GM19238 (cell line): ENCODE data around the gene BTBD17.
A peak's percentile ranks its signal among the peaks of the same experiment; 100 is the strongest.

ENCODE experiments used
- DNase-seq: peaks from one replicate; pipeline ENCODE4 v3.0.0; 2011; ENCODE audit warnings: low spot score; ENCODE audit not compliant: insufficient read length

BTBD17 gene

DNA sequence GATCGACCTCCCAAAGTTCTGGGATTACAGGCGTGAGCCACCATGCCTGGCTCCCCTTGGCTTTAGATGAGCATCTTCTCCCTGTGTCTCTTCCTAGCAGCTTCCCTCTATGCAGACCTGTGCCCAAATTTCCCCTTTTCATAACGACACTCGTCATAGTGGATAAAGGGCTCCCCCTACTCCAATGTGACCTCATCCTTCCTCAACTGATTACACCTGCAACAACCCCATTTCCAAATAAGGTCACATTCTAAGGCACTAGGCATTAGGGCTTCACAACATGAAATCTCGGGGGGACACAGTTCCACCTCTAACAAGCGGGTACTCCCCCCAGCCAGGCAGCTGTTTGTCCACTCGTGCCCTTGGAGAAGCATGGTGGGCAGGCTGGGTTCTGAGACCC, 25.4 kb downstream of the BTBD17 start:
- DNase-seq, result no peak

DNA sequence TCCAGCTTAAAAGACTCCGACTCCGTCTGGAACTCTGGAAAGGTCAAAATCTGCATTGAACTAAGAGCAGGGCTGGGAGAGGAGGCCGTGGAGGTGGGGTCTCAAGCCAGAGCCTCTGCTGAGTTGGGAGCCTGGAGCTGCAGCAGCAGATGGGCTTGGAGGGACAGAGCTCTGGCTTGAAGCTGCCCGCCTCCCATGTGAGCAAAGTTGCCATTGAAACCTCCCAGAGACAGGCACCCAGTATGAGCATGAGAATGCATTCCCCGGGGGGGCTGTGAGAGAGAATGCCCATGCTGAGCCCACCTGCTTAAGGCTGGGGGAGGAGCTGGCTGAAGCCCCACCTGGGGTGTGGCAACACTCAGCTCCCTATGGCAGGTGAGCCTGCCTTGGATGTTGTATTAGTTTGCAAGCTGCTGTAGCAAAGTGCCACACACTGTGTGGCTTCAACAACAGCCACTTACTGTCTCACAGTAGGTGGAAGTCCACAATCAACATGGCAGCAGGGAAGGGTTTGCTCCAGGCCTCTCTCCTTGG, 26.1 kb downstream of the BTBD17 start:
- DNase-seq, result no peak

DNA sequence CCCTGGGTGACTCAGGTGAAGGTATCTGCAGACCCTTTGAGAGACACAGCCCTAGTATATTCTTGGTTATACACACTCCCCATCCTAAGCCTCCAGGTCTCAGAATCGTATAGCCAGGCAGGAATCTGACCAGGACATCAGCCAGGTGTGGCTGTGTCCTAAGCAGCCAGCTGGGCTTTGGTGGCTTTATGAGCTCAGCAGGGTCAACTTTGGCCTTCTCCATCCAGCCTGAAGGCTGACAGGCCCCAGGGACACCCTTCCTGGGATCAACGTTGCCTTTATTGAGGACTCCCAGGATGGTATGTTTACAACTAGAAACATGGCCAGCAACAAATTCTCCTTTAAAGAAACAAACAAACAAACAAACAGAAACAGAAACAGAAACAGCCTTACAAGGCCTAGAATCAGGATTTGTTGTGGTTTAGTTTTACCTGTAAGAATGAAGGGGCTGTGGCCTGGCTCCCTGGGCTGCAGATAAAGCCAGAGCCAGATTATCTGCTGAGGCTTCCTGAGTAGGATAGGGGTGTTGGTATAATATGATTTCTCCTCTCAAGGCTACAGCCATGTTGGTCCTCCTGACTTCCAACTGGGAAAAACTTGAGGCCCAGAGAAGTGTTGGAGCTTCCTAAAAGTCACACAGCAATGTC, 27.2 kb downstream of the BTBD17 start:
- no peak for DNase-seq

DNA sequence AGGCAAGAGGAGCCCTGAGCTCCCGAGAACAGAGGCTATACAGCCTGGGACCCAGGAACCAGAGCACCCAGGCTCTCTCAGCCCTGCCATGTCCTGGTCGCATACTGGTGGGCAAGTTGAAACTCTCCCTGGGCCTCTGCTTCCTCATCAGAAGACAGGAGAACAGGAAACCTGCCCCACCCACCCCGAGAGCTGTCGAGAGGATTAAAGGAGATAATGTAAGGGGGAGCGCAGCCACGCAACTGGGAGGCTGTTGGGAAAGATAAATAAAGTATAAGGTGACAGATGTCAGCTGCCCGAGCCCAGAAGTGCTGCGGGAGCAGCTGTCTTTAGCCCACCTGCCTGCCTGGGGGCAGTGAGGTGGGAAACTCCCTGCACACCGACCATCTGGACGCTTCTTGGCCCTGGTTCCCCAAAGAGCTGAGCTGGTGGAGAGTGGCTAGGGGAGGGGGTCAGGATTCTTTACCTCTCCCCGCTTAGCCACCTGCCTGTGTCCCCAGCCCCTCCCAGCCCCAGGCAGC, 28.8 kb downstream of the BTBD17 start:
- DNase-seq, result no peak

DNA sequence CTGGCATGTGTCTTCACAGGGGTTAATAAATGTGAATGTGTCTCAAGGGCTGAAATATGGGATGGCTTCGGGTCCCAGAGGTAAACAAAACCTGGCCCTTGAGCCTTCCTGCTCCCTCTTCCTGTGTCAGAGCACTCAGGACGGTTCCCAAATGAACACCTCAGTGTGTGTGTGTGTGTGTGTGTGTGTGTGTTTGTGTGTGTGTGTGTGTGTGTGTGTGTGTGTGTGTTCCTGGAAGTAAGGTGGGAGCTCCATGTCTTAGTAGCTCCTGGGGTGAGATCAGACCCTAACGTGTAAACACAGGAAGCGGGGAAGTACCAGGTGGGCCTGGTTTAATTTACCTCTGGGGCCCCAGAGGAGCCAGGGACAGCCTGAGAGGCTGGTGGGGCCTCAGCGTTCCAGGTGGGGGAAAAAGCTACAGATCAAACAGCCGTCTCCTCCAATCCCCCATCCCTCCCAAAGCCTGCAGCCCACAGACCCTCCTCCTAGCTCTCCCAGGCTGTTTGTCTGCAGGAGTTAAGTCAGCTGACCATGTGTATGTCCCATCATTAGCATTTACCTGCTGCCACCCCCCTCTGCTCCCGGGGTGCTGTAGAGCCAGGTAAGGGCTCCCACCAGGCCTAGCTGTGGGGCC, 29.5 kb downstream of the BTBD17 start:
- no peak for DNase-seq

DNA sequence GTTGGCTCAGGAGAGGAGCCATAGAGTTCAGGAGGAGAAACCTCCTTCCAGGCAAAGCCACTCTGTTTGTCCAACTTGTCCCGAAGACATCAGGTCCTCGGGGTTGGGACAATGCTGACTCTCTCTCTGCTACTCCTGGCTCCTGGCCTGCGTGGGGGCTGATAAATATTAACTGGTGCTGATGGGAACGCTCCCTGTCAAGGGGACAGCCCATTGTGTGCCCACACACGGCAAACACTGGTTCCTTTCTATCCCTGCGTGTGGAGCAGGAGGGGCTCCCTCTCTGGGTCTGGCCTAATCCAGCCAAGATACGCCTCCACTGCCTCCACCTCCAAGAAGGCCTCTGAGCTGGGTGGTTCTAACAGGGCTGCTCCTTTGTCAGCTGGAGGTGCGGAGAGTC, 31.2 kb downstream of the BTBD17 start:
- DNase-seq, result no peak

DNA sequence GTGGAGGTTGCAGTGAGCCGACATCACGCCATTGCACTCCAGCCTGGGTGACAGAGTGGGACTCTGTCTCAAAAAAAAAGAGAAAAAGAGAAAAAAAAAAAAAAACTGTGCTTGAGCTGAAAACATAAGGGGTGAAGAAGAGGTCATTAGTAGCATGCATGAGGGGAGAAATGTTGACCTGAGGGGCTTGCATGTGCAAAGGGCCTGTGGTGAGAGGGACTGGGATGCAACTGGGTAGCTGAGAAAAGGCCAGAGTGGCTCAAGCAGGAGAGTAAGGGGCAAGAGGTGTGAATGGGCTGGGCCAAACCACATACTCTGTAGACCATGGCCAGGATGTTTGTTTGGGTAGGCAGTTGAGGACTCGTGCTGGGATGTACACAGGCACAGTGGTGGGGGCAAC, 32.3 kb downstream of the BTBD17 start:
- no peak for DNase-seq

DNA sequence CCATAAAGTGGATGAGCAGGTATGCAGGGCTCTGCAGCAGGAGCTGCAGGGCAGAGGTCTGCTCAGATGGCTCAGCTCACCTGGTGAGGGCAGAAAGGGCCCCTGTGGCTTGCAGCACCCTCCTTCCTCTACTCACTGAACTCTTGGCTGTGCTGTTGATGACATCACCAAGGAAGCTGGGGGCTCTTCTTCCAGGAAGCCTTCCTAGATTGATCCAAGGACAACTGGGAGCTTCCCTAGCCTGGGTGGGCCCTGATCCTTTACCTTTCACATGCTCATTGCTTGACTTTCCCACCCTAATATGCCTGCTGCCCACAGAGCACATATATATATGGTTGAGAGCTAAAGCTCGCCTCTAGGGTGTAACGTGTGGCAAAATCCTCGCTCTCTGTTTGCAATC, 33.2 kb downstream of the BTBD17 start:
- no peak for DNase-seq

DNA sequence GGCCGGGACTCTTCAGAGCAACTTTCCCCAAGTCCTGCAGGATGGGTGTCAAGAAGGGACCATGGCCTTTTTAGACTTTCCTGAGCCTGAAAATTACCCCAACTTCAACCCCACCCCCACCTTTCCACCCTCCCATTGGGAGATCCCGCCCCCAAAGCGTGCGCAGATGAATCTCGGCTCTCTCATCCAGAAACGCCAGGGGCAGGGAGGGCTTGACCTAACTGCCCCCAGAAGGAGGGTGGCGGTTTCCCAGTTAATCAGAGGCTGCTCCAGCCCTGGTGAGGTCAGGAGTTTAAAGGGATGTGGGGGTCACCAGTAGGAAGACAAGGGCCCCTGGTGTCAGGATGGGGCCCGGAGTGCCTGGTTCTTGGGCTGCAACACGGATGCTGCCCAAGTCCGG, 35.2 kb downstream of the BTBD17 start:
- DNase-seq, result no peak

DNA sequence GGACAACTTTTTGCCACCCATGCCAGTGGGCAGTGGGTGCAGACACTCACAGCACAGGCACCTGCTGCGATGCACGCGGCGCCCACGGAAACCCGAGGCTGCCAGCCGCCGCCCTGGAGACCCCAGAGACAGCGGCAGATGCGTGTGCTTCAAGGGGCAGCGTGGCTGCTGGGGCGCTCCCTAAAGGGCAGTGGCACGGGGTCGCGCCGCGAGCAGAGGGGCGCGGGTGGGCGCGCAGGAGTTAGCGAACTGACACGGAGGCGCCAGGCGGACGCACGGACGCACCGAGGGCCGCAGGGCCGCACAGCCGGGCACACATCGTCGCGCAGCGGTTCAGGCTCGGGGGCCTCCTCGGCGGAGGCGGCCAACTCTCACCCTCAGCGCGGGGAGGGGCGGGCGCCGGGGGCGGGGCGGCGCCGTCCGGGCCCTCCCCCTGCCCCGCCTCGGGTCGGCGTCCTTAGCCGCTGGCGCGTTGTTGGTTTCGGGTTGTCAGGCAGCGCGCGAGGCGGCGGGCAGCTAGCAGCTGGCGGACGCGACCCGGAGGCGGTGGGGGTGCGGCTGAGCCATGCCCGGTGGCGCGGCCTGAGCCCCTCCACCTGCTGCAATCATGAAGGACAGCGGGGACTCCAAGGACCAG, 35.8 kb downstream of the BTBD17 start, which contains the start of gene KIF19:
KIF19 (plus strand) TSS at position 484 of the 637 bp plus-strand sequence; CDS start at position 608, 124 bp downstream.
- DNase-seq, result peak; percentile 69

DNA sequence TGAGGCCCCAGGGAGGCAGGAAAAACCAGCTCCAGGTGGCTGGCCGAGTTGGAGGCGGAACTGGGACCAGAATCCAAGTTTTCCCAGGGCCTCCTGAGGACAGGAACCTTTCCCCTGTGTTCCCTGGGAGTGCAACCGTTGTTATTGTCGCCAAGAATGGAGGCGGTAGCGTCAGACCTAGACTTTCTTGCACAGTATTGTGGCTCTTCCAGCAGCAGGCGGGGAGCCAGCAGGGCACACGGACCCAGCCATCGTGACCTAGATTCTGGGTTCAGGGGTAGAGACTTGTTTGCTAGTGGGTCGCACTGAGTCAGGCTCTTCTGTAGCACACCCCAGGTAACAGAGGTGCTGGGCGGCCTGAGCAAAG, 36.3 kb downstream of the BTBD17 start:
- no peak for DNase-seq

DNA sequence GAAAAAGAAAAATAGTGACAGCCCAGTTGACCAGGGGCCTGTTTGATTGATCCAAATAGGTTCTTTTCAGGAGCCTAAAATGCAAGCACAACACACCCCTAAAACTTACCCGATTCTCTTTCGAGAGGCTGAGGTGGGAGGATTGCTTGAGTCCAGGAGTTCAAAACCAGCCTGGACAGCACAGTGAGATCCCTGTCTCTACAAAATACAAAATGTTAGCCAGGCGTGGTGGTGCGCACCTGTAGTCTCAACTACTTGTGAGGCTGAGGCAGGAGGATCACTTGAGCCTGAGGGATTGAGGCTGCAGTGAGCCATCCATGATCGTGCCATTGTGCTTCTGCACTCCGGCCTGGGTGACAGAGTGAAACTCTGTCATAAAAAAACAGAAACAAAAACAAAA, 37.1 kb downstream of the BTBD17 start:
- DNase-seq, result no peak

DNA sequence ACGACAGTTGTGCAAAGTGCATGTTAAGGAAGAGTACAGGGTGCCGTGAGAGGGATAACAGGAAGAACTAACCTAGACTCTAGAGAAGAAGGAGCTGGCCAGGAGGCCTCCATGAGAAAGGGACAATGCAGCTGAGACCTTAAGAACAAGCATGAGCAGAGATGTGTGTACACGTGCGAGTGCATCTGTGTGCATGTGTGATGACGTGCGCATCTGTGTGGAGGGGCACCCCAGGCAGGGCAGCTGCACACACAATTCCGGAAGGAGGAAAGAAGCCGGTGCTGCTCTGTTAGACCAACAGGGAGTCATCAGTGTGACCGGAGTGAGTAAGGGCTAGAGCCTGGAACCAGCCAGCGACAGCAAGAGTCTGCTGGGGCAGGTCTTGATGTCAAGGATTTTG, 43.3 kb downstream of the BTBD17 start:
- no peak for DNase-seq

DNA sequence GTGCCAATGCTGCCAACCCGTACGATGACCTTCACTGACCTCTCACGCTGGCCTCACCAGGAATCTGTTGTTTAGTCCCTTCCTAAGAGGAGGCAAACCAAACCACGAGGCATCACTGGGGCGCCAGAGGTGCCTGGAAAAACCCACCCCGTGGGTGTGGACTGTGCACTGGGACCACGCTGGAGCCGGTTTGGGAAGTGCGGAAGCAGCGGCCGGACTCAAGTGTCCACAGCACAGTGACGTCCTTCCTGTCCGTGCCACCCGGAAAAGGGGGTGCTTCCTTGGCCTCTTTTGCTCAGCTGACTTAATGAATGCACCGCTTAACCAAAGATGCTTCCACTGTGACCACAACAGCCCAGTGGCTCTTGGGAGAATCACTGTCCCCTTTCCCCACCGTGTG, 44.6 kb downstream of the BTBD17 start:
- DNase-seq, result no peak

DNA sequence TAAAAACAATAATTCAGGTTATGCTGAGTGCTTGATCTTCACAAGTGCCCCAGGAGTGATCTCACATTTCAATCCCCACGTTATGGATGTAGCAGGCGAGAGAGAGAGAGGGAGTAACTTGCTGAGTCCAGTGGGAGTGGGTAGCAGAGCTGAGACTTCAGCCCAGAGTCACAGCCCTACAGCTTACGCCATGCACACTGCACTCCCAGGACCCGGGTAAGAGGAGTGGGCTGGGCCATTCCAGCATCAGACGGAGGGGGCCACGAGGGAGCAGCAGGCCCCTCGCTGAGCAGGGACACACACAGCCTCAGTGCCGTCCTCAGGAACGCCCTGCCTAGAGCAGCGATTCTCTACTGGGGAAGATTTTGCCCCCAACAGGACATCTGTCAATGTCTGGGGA, 45.4 kb downstream of the BTBD17 start:
- DNase-seq, result no peak

DNA sequence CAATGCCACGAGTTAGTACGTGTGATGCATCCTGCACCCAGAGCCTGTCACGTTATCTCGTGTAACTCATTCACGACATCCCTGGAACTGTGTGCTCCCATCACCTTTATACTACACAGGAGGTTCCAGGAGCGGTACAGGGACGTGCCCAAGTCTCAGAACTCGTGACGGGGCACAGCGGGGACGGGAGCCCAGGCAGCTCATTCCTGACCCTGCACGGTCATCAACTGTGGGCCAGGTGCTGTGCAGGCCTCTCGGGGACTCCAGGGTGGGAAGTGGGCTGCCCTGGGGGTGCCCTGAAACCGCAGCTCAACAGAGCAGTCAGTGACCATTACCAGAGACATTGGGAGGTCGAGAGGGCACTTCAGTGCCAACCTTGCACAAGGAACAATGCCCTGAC, 46.8 kb downstream of the BTBD17 start:
- no peak for DNase-seq

DNA sequence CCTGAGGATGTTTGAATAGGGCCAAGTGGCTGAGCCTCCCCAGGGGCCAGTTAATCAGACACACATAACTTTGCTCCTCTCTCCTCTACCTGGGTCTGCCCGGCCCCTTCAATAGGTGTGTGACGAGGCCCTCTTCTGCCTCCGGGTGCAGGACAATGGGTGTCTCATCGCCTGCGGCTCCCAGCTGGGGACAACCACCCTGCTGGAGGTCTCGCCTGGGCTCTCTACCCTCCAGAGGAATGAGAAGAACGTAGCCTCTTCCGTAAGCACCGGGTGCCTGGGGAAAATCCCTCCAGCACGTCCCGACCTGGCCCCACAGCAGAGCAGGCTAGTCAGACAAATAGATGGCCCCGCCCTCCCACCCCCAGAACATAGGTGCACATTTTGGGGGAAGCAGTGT, 51.8 kb downstream of the BTBD17 start:
- no peak for DNase-seq

DNA sequence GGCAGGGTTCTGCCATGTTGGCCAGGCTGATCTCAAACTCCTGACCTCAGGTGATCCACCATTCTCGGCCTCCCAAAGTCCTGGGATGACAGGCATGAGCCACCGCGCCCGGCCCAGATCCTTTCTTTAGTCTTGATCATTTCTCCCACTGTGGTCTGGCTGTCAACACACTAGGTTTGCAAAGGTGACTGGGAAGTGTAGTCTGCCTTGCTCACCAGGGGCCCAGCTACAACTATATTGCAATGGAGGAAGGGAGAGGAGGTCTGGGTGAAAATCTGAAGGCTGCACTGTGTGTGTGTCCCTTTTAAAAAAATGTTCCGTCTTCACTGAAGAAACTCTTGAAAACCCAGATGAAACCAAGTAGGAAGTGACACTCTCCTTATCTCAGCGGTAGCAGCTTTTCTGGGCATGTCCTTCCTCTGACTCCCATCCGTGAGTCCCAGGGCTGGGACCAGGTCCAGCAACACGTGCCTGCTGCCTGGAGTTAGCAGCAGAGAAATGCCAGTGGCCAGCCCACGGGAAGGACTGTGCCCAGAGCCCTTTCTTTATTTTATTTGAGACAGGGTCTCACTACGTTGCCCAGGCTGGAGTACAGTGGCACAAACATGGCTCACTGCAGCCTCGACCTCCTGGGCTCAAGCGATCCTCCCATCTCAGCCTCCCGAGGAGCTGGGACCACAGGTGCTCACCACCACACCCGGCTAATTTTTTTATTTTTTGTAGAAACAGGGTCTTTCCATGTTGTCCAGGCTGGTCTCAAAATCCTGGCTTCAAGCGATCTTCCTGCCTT, 53.5 kb downstream of the BTBD17 start:
- no peak for DNase-seq
